ENCODE results near the gene GP1BB.

DNA sequence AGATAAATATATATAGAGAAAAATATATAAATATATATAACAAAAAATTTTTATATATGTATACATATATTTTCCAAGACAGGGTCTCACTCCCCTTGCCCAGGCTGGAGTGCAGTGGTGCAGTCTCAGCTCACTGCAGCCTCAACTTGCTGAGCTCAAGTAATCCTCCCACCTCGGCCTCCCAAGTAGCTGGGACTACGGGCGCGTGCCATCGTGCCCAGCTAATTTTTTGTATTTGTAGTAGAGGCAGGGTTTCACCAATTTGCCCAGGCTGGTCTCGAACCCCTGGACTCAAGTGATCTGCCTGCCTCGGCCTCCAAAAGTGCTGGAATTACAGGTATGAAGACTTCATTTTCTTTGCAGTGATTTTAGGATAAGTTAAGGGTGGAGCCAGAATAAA lies 47.9 kb upstream of the GP1BB start:
- TF ChIP-seq CTCF (IDR thresholded peaks at IDR 0.05; ENCODE audit: insufficient read depth, low read depth, low read length) = no peak
- TF ChIP-seq EZH2 (IDR thresholded peaks at IDR 0.05; ENCODE audit: insufficient read depth, low read length) = no peak

Measured in astrocyte (in vitro differentiated cells and primary cell).